H9 (cell line): ENCODE results near the gene LARP4B. TPM values are rescaled to one million over a fixed set of nuclear protein-coding genes. Genes with fewer than 3 reads are reported as not detected.

Experiments used
- DNase-seq: peaks from one replicate; pipeline ENCODE4 v3.0.0-alpha.2; 2017
- H2AFZ ChIP-seq: one replicate; pipeline ENCODE4 v1.6.1; 2013; ENCODE audit warnings: mild to moderate bottlenecking, low read length, control low read depth, moderate library complexity
- H2AK5ac ChIP-seq: 2 replicates; pipeline ENCODE4 v1.6.1; 2013; ENCODE audit warnings: low read length, control low read depth, mixed read lengths; ENCODE audit not compliant: insufficient read length
- H2BK120ac ChIP-seq: one replicate; pipeline ENCODE4 v1.6.1; 2013; ENCODE audit warnings: low read depth, mild to moderate bottlenecking, low read length, control low read depth, inconsistent platforms; ENCODE audit not compliant: poor library complexity, severe bottlenecking
- H2BK12ac ChIP-seq: 2 replicates; pipeline ENCODE4 v1.6.1; 2013; ENCODE audit warnings: low read length, control low read depth, mixed read lengths, low read depth; ENCODE audit not compliant: insufficient read length
- H2BK15ac ChIP-seq: 2 replicates; pipeline ENCODE4 v1.6.1; 2013; ENCODE audit warnings: low read depth, low read length, control low read depth
- H2BK20ac ChIP-seq: one replicate; pipeline ENCODE4 v1.6.1; 2013; ENCODE audit warnings: low read depth, mild to moderate bottlenecking, low read length, control low read depth, inconsistent platforms; ENCODE audit not compliant: poor library complexity, severe bottlenecking
- H2BK5ac ChIP-seq: 2 replicates; pipeline ENCODE4 v1.6.1; 2013; ENCODE audit warnings: low read length, control low read depth, mixed read lengths; ENCODE audit not compliant: insufficient read length
- H3K14ac ChIP-seq: 2 replicates; pipeline ENCODE4 v1.6.1; 2013; ENCODE audit warnings: low read length, control low read depth; ENCODE audit not compliant: insufficient read depth
- H3K18ac ChIP-seq: 2 replicates; pipeline ENCODE4 v1.6.1; 2013; ENCODE audit warnings: low read depth, mild to moderate bottlenecking, mixed read lengths, low read length, control low read depth; ENCODE audit not compliant: insufficient read length
- H3K23ac ChIP-seq: 2 replicates; pipeline ENCODE4 v1.6.1; 2013; ENCODE audit warnings: low read length, control low read depth, mixed read lengths, low read depth; ENCODE audit not compliant: insufficient read length
- H3K23me2 ChIP-seq: 2 replicates; pipeline ENCODE4 v1.6.1; 2013; ENCODE audit warnings: low read depth, mild to moderate bottlenecking, mixed read lengths, low read length, control low read depth; ENCODE audit not compliant: insufficient read length, poor library complexity, severe bottlenecking
- H3K27ac ChIP-seq: 2 replicates; pipeline ENCODE4 v1.5.1; 2013; ENCODE audit warnings: low read length, control low read depth, mixed read lengths, low read depth; ENCODE audit not compliant: insufficient read length
- H3K27me3 ChIP-seq: 2 replicates; pipeline ENCODE4 v1.6.1; 2013; ENCODE audit warnings: low read length, control low read depth, inconsistent platforms; ENCODE audit not compliant: insufficient read depth
- H3K4ac ChIP-seq: 2 replicates; pipeline ENCODE4 v1.6.1; 2013; ENCODE audit warnings: low read depth, mild to moderate bottlenecking, control low read depth, inconsistent platforms, low read length, moderate library complexity
- H3K4me1 ChIP-seq: 2 replicates; pipeline ENCODE4 v1.6.1; 2013; ENCODE audit warnings: low read length, control low read depth, inconsistent platforms; ENCODE audit not compliant: insufficient read depth
- H3K4me2 ChIP-seq: 2 replicates; pipeline ENCODE4 v1.6.1; 2013; ENCODE audit warnings: low read length, control low read depth, mixed read lengths; ENCODE audit not compliant: insufficient read length, insufficient read depth
- H3K56ac ChIP-seq: 2 replicates; pipeline ENCODE4 v1.6.1; 2013; ENCODE audit warnings: low read depth, mild to moderate bottlenecking, mixed read lengths, low read length, control low read depth; ENCODE audit not compliant: insufficient read length
- H3K79me1 ChIP-seq: 2 replicates; pipeline ENCODE4 v1.6.1; 2013; ENCODE audit warnings: low read depth, mild to moderate bottlenecking, moderate library complexity, low read length, control low read depth, inconsistent platforms; ENCODE audit not compliant: insufficient read depth, poor library complexity, severe bottlenecking
- H3K79me2 ChIP-seq: 2 replicates; pipeline ENCODE4 v1.6.1; 2013; ENCODE audit warnings: low read length, control low read depth, inconsistent platforms; ENCODE audit not compliant: insufficient read depth
- H3K9ac ChIP-seq: 2 replicates; pipeline ENCODE4 v1.6.1; 2013; ENCODE audit warnings: low read length, control low read depth, mixed read lengths; ENCODE audit not compliant: insufficient read length; ENCODE audit errors: extremely low read depth
- H3K9me3 ChIP-seq: one replicate; pipeline ENCODE4 v1.6.1; 2013; ENCODE audit warnings: low read depth, low read length, inconsistent platforms; ENCODE audit not compliant: control insufficient read depth
- H3T11ph ChIP-seq: one replicate; pipeline ENCODE4 v1.6.1; 2013; ENCODE audit warnings: mild to moderate bottlenecking, low read length, control low read depth, inconsistent platforms
- H4K20me1 ChIP-seq: one replicate; pipeline ENCODE4 v1.6.1; 2013; ENCODE audit not compliant: control insufficient read depth, insufficient read length, insufficient read depth
- H4K5ac ChIP-seq: 2 replicates; pipeline ENCODE4 v1.6.1; 2013; ENCODE audit warnings: low read depth, mild to moderate bottlenecking, mixed read lengths, low read length, control low read depth; ENCODE audit not compliant: insufficient read length
- H4K8ac ChIP-seq: replicated peaks from 2 replicates; pipeline ENCODE4 v1.6.1; 2013; ENCODE audit warnings: low read length, control low read depth, mixed read lengths, low read depth; ENCODE audit not compliant: insufficient read length
- H4K91ac ChIP-seq: 2 replicates; pipeline ENCODE4 v1.6.1; 2013; ENCODE audit warnings: low read depth, mild to moderate bottlenecking, moderate library complexity, mixed read lengths, low read length, control low read depth; ENCODE audit not compliant: insufficient read length
- H3K27ac Mint-ChIP-seq, 3 experiments: 2 replicates in 2 of 3; 3 replicates in 1 of 3; pipeline ENCODE4 v1.8.0; 2020 to 2021; ENCODE audit warnings: mixed read lengths in 3 of 3, mild to moderate bottlenecking in 1 of 3, moderate library complexity in 1 of 3
- H3K27me3 Mint-ChIP-seq: 2 replicates; pipeline ENCODE4 v1.8.0; 2021; ENCODE audit warnings: low read depth, mild to moderate bottlenecking, moderate library complexity, mixed read lengths
- H3K36me3 Mint-ChIP-seq, 3 experiments: 2 replicates in 2 of 3; 3 replicates in 1 of 3; pipeline ENCODE4 v1.8.0; 2020 to 2021; ENCODE audit warnings: low read depth in 3 of 3, mixed read lengths in 3 of 3; ENCODE audit not compliant: insufficient read depth in 1 of 3
- H3K4me1 Mint-ChIP-seq, 2 experiments: 2 replicates each; pipeline ENCODE4 v1.8.0; 2020; ENCODE audit warnings: mixed read lengths in 2 of 2
- H3K4me3 Mint-ChIP-seq, 2 experiments: 2 replicates in 1 of 2; 3 replicates in 1 of 2; pipeline ENCODE4 v1.8.0; 2020 to 2021; ENCODE audit warnings: mild to moderate bottlenecking in 2 of 2, mixed read lengths in 2 of 2, moderate library complexity in 1 of 2
- H3K9me3 Mint-ChIP-seq, 2 experiments: 2 replicates in 1 of 2; 3 replicates in 1 of 2; pipeline ENCODE4 v1.8.0; 2020; ENCODE audit warnings: mild to moderate bottlenecking in 2 of 2, mixed read lengths in 2 of 2, moderate library complexity in 1 of 2
- CTCF ChIP-seq: fragments of 200-600 bp; sonication (generic); conservative IDR thresholded peaks from 3 replicates; pipeline ENCODE4 v1.8.0; 2021; ENCODE audit warnings: antibody characterized with exemption, mild to moderate bottlenecking
- WGBS: extraction: QIAGEN DNeasy Blood & Tissue Kit; methylation state at CpG from one replicate; pipeline ENCODE4 v1.1.7; 2013; ENCODE audit warnings: missing lambda C conversion rate, low lambda C conversion rate, mixed read lengths; ENCODE audit not compliant: insufficient read length; ENCODE audit errors: extremely low coverage; 5-methylcytosine and 5-hydroxymethylcytosine counted together
- total RNA-seq: library from RNA; stranded (reverse); gene quantifications from 2 replicates; pipeline ENCODE4 v1.2.1, GENCODE V29; 2021

The LARP4B gene
- total RNA-seq, 1 experiment from 2014 or later, result 88.9 TPM

GRCh38 chr10:775245-776075 is 156.0 kb downstream of the LARP4B start:
- Histone ChIP-seq H3K23ac (no peak overlapping the region), H3K9ac (no peak overlapping the region), H2AFZ (no peak overlapping the region), H3K18ac (no peak overlapping the region), H3K79me1 (no peaks in the 10 kb centered on the region), H3K4ac (no peak overlapping the region), H3K4me1 (no peaks in the 10 kb centered on the region), H4K20me1 (no peaks in the 10 kb centered on the region), H2BK15ac (no peak overlapping the region), H3K23me2 (no peaks in the 10 kb centered on the region), H2BK12ac (no peak overlapping the region), H4K91ac (no peak overlapping the region), H4K5ac (no peak overlapping the region), H3K14ac (no peak overlapping the region), H3K79me2 (no peaks in the 10 kb centered on the region), H3K27me3 (no peaks in the 10 kb centered on the region), H4K8ac (no peak overlapping the region), H3K56ac (no peak overlapping the region), H2BK120ac (no peak overlapping the region), H3T11ph (no peak overlapping the region), H2BK5ac (no peak overlapping the region), H2AK5ac (no peak overlapping the region), H3K9me3 (no peaks in the 10 kb centered on the region), H2BK20ac (no peak overlapping the region), H3K4me2 (no peak overlapping the region), H3K27ac (no peak overlapping the region)
- no peaks in the 10 kb centered on the region; the same call in none of the 2 replicates for H3K27me3 Mint-ChIP-seq
- TF ChIP-seq CTCF, result no peak
- H3K9me3 Mint-ChIP-seq, result peaks cover 0 to 5% of the 10 kb centered on the region in 2 experiments; a peak in 2 of 5 replicates
- no peak for DNase-seq
- H3K36me3 Mint-ChIP-seq, result no peaks in the 10 kb centered on the region; a peak in 1 of 7 replicates
- H3K4me1 Mint-ChIP-seq, result no peaks in the 10 kb centered on the region; a peak in 1 of 4 replicates
- H3K4me3 Mint-ChIP-seq, result no peak overlapping the region
- WGBS, result no CpG with 5 or more reads among the region's 38 CpGs
- no peak overlapping the region for H3K27ac Mint-ChIP-seq
